KG1 (cell line): ENCODE data around the gene POTEC.
"Not testable (repeated sequence)": the region's sequence is repeated elsewhere in the genome, so short reads cannot be mapped to it uniquely, and the experiment has no call there.

ENCODE experiments used
- DNase-seq: peaks from one replicate; lab custom pipeline; 2025; lab: John Stamatoyannopoulos, UW

Gene POTEC

GRCh38 chr18:14543446-14543964 lies at the start of gene POTEC:
Gene POTEC, minus strand, starts transcription at chr18:14543600. Its CDS starts 454 bp downstream, at chr18:14543146.
- not testable (repeated sequence) for DNase-seq

- no peak for DNase-seq
Measured at GRCh38 chr18:14577971-14578370, 34.6 kb upstream of the POTEC start.

GRCh38 chr18:14559502-14559901 lies 16.1 kb upstream of the POTEC start:
- not testable (repeated sequence) for DNase-seq

- not testable (repeated sequence) for DNase-seq
Measured at GRCh38 chr18:14531659-14532058, 11.7 kb downstream of the POTEC start.

- not testable (repeated sequence) for DNase-seq
Measured at GRCh38 chr18:14510707-14511106, 32.7 kb downstream of the POTEC start.

GRCh38 chr18:14503691-14504090 lies 39.7 kb downstream of the POTEC start:
- DNase-seq = not testable (repeated sequence)

GRCh38 chr18:14501894-14502293 lies 41.5 kb downstream of the POTEC start:
- not testable (repeated sequence) for DNase-seq

GRCh38 chr18:14489256-14490014 lies 54.0 kb downstream of the POTEC start:
- not testable (repeated sequence) for DNase-seq

GRCh38 chr18:14488789-14489188 lies 54.6 kb downstream of the POTEC start:
- not testable (repeated sequence) for DNase-seq

GRCh38 chr18:14486926-14487580 lies 56.3 kb downstream of the POTEC start:
- DNase-seq = not testable (repeated sequence)

- not testable (repeated sequence) for DNase-seq
Measured at GRCh38 chr18:14479076-14479475, 64.3 kb downstream of the POTEC start.

- DNase-seq = not testable (repeated sequence)
Measured at GRCh38 chr18:14475520-14475919, 67.9 kb downstream of the POTEC start.

GRCh38 chr18:14474752-14475151 lies 68.6 kb downstream of the POTEC start:
- DNase-seq = not testable (repeated sequence)

- DNase-seq = not testable (repeated sequence)
Measured at GRCh38 chr18:14474007-14474720, 69.2 kb downstream of the POTEC start.

GRCh38 chr18:14473250-14474006 lies 70.0 kb downstream of the POTEC start:
- not testable (repeated sequence) for DNase-seq

- DNase-seq = not testable (repeated sequence)
Measured at GRCh38 chr18:14471286-14471685, 72.1 kb downstream of the POTEC start.

GRCh38 chr18:14470446-14470845 lies 73.0 kb downstream of the POTEC start:
- DNase-seq = not testable (repeated sequence)

- DNase-seq = not testable (repeated sequence)
Measured at GRCh38 chr18:14470046-14470445, 73.4 kb downstream of the POTEC start.

GRCh38 chr18:14465989-14466388 lies 77.4 kb downstream of the POTEC start:
- not testable (repeated sequence) for DNase-seq
